GM23338 (cell line): ENCODE data around the gene NUB1. TPM values are rescaled to one million over a fixed set of nuclear protein-coding genes. Genes with fewer than 3 reads are reported as not detected.

Experiments used
- ATAC-seq: fragments of 200-7000 bp; cut with Tn5 transposase; 3 replicates; pipeline ENCODE4 v1.9.1; 2020
- DNase-seq: peaks from one replicate; pipeline ENCODE4 v3.0.0-alpha.2; 2015; ENCODE audit warnings: low spot score
- H2AFZ ChIP-seq: fragments of 200-600 bp; sonication (generic); 2 replicates; pipeline ENCODE4 v1.8.0; 2016; ENCODE audit warnings: antibody characterized with exemption, mild to moderate bottlenecking, moderate library complexity
- H3F3A ChIP-seq: fragments of 200-600 bp; sonication (generic); replicated peaks from 2 replicates; pipeline ENCODE4 v1.8.0; 2017; ENCODE audit warnings: antibody characterized with exemption, mixed run types, low read depth
- H3K27ac ChIP-seq: fragments of 200-600 bp; sonication (generic); 2 replicates; pipeline ENCODE4 v1.6.1; 2016; ENCODE audit warnings: low read depth
- H3K27me3 ChIP-seq: fragments of 200-600 bp; sonication (generic); 2 replicates; pipeline ENCODE4 v1.8.0; 2016; ENCODE audit warnings: mild to moderate bottlenecking, mixed run types, moderate library complexity; ENCODE audit not compliant: insufficient read depth
- H3K36me3 ChIP-seq: fragments of 200-600 bp; sonication (generic); 2 replicates; pipeline ENCODE4 v1.8.0; 2016; ENCODE audit warnings: mild to moderate bottlenecking; ENCODE audit not compliant: insufficient read depth
- H3K4me1 ChIP-seq: fragments of 200-600 bp; sonication (generic); 2 replicates; pipeline ENCODE4 v1.8.0; 2016; ENCODE audit warnings: mild to moderate bottlenecking, moderate library complexity; ENCODE audit not compliant: insufficient read depth
- H3K4me2 ChIP-seq: fragments of 200-600 bp; sonication (generic); 2 replicates; pipeline ENCODE4 v1.7.1; 2017; ENCODE audit warnings: mixed run types
- H3K4me3 ChIP-seq: fragments of 200-600 bp; sonication (generic); 2 replicates; pipeline ENCODE4 v1.6.1; 2016; ENCODE audit warnings: mixed run types
- H3K79me2 ChIP-seq: fragments of 200-600 bp; sonication (generic); replicated peaks from 2 replicates; pipeline ENCODE4 v1.8.0; 2017; ENCODE audit warnings: mild to moderate bottlenecking; ENCODE audit not compliant: insufficient read depth
- H3K9me2 ChIP-seq: fragments of 200-600 bp; sonication (generic); 2 replicates; pipeline ENCODE4 v1.8.0; 2017; ENCODE audit not compliant: insufficient read depth
- H4K20me1 ChIP-seq: fragments of 200-600 bp; sonication (generic); replicated peaks from 2 replicates; pipeline ENCODE4 v1.8.0; 2017; ENCODE audit warnings: mild to moderate bottlenecking; ENCODE audit not compliant: insufficient read depth
- H3K27ac Mint-ChIP-seq: 2 replicates; pipeline ENCODE4 v1.8.0; 2020; ENCODE audit warnings: inconsistent platforms, mild to moderate bottlenecking, moderate library complexity, mixed read lengths
- H3K27me3 Mint-ChIP-seq: 3 replicates; pipeline ENCODE4 v1.8.0; 2022; ENCODE audit warnings: low read depth, mild to moderate bottlenecking, moderate library complexity, mixed read lengths, inconsistent platforms; ENCODE audit not compliant: insufficient read depth, poor library complexity
- H3K36me3 Mint-ChIP-seq: 3 replicates; pipeline ENCODE4 v1.8.0; 2021; ENCODE audit warnings: low read depth, mild to moderate bottlenecking, inconsistent platforms, moderate library complexity, mixed read lengths
- H3K4me1 Mint-ChIP-seq: 3 replicates; pipeline ENCODE4 v1.8.0; 2020; ENCODE audit warnings: mild to moderate bottlenecking, inconsistent platforms, mixed read lengths
- H3K4me3 Mint-ChIP-seq: 3 replicates; pipeline ENCODE4 v1.8.0; 2021; ENCODE audit warnings: moderate library complexity, mild to moderate bottlenecking, inconsistent platforms, mixed read lengths
- H3K9me3 Mint-ChIP-seq: 3 replicates; pipeline ENCODE4 v1.8.0; 2020; ENCODE audit warnings: moderate library complexity, mild to moderate bottlenecking, inconsistent platforms, mixed read lengths
- EZH2phosphoT487 ChIP-seq: fragments of 200-600 bp; sonication (generic); IDR thresholded peaks from one replicate; pipeline ENCODE4 v1.8.1; 2018; ENCODE audit warnings: antibody characterized with exemption; ENCODE audit not compliant: unreplicated experiment
- JUNB ChIP-seq: IDR thresholded peaks from one replicate; pipeline ENCODE4 v1.6.1; 2016; ENCODE audit warnings: antibody characterized with exemption; ENCODE audit not compliant: unreplicated experiment
- ZNF331 ChIP-seq: fragments of 250-450 bp; sonication (Bioruptor Pico); IDR thresholded peaks from 2 replicates; pipeline ENCODE4 v1.5.0; 2020; ENCODE audit warnings: low read depth, mild to moderate bottlenecking, moderate library complexity
- polyA plus RNA-seq: library from polyadenylated mRNA; unstranded; fragments of >200 nt; fragmentation: Nextera tagmentation; extraction: Ambion mirVana; gene quantifications from 2 replicates; pipeline ENCODE4 v1.2.1, GENCODE V29; 2016
- total RNA-seq: library from RNA; depleted of rRNA; stranded (reverse); fragments of >200 nt; shearing (Covaris generic); gene quantifications from 2 replicates; pipeline ENCODE4 v1.2.3, GENCODE V29; 2014
- TF ChIP-seq, protein P1 (sequence below): IDR thresholded peaks from one replicate; pipeline ENCODE4 v1.6.1; 2018; ENCODE audit warnings: antibody characterized with exemption; ENCODE audit not compliant: unreplicated experiment
- TF ChIP-seq, protein P2 (sequence below): fragments of 250-450 bp; sonication (Bioruptor Pico); IDR thresholded peaks from 2 replicates; pipeline ENCODE4 v1.5.0; 2020; ENCODE audit warnings: mild to moderate bottlenecking, moderate library complexity

NUB1 gene
- total and polyA plus RNA-seq, 2 experiments from 2014 or later, result 31.8 to 42.3 TPM

DNA sequence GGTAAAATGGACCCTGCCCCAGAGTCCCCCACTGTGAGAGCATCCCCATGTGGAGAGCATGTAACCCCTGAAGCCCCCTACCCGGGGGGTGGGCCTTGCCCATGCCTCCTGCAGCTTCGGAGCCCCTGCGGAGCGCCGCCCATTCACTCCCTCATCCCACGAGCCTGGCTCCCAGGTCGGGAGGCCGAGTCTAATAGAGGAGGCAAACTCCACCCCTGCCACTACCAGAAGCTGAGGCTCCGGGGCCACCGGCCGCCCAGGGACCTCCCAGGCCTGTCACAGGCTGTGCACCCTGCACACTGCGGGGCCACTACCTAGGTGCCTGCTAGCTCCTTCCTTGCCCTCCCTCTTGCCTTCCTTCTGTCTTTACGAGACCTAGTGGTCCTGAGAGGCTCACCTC lies 50.8 kb downstream of the NUB1 start:
- Histone ChIP-seq H3F3A (no peaks in the 10 kb centered on the region), H3K4me1 (no peaks in the 10 kb centered on the region), H3K27ac (no peak overlapping the region), H3K27me3 (no peaks in the 10 kb centered on the region), H3K4me2 (no peak overlapping the region), H2AFZ (no peak overlapping the region), H3K4me3 (no peak overlapping the region), H3K9me2 (no peaks in the 10 kb centered on the region), H3K36me3 (no peaks in the 10 kb centered on the region), H3K79me2 (no peaks in the 10 kb centered on the region), H4K20me1 (no peaks in the 10 kb centered on the region)
- H3K27me3 Mint-ChIP-seq, result peaks cover 11% of the 10 kb centered on the region
- TF ChIP-seq ZNF331 (CRISPR knock-in tag) (no peak), EZH2phosphoT487 (no peak), JUNB (no peak)
- TF ChIP-seq, protein P1, sequence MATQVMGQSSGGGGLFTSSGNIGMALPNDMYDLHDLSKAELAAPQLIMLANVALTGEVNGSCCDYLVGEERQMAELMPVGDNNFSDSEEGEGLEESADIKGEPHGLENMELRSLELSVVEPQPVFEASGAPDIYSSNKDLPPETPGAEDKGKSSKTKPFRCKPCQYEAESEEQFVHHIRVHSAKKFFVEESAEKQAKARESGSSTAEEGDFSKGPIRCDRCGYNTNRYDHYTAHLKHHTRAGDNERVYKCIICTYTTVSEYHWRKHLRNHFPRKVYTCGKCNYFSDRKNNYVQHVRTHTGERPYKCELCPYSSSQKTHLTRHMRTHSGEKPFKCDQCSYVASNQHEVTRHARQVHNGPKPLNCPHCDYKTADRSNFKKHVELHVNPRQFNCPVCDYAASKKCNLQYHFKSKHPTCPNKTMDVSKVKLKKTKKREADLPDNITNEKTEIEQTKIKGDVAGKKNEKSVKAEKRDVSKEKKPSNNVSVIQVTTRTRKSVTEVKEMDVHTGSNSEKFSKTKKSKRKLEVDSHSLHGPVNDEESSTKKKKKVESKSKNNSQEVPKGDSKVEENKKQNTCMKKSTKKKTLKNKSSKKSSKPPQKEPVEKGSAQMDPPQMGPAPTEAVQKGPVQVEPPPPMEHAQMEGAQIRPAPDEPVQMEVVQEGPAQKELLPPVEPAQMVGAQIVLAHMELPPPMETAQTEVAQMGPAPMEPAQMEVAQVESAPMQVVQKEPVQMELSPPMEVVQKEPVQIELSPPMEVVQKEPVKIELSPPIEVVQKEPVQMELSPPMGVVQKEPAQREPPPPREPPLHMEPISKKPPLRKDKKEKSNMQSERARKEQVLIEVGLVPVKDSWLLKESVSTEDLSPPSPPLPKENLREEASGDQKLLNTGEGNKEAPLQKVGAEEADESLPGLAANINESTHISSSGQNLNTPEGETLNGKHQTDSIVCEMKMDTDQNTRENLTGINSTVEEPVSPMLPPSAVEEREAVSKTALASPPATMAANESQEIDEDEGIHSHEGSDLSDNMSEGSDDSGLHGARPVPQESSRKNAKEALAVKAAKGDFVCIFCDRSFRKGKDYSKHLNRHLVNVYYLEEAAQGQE, result no peak
- TF ChIP-seq, protein P2, sequence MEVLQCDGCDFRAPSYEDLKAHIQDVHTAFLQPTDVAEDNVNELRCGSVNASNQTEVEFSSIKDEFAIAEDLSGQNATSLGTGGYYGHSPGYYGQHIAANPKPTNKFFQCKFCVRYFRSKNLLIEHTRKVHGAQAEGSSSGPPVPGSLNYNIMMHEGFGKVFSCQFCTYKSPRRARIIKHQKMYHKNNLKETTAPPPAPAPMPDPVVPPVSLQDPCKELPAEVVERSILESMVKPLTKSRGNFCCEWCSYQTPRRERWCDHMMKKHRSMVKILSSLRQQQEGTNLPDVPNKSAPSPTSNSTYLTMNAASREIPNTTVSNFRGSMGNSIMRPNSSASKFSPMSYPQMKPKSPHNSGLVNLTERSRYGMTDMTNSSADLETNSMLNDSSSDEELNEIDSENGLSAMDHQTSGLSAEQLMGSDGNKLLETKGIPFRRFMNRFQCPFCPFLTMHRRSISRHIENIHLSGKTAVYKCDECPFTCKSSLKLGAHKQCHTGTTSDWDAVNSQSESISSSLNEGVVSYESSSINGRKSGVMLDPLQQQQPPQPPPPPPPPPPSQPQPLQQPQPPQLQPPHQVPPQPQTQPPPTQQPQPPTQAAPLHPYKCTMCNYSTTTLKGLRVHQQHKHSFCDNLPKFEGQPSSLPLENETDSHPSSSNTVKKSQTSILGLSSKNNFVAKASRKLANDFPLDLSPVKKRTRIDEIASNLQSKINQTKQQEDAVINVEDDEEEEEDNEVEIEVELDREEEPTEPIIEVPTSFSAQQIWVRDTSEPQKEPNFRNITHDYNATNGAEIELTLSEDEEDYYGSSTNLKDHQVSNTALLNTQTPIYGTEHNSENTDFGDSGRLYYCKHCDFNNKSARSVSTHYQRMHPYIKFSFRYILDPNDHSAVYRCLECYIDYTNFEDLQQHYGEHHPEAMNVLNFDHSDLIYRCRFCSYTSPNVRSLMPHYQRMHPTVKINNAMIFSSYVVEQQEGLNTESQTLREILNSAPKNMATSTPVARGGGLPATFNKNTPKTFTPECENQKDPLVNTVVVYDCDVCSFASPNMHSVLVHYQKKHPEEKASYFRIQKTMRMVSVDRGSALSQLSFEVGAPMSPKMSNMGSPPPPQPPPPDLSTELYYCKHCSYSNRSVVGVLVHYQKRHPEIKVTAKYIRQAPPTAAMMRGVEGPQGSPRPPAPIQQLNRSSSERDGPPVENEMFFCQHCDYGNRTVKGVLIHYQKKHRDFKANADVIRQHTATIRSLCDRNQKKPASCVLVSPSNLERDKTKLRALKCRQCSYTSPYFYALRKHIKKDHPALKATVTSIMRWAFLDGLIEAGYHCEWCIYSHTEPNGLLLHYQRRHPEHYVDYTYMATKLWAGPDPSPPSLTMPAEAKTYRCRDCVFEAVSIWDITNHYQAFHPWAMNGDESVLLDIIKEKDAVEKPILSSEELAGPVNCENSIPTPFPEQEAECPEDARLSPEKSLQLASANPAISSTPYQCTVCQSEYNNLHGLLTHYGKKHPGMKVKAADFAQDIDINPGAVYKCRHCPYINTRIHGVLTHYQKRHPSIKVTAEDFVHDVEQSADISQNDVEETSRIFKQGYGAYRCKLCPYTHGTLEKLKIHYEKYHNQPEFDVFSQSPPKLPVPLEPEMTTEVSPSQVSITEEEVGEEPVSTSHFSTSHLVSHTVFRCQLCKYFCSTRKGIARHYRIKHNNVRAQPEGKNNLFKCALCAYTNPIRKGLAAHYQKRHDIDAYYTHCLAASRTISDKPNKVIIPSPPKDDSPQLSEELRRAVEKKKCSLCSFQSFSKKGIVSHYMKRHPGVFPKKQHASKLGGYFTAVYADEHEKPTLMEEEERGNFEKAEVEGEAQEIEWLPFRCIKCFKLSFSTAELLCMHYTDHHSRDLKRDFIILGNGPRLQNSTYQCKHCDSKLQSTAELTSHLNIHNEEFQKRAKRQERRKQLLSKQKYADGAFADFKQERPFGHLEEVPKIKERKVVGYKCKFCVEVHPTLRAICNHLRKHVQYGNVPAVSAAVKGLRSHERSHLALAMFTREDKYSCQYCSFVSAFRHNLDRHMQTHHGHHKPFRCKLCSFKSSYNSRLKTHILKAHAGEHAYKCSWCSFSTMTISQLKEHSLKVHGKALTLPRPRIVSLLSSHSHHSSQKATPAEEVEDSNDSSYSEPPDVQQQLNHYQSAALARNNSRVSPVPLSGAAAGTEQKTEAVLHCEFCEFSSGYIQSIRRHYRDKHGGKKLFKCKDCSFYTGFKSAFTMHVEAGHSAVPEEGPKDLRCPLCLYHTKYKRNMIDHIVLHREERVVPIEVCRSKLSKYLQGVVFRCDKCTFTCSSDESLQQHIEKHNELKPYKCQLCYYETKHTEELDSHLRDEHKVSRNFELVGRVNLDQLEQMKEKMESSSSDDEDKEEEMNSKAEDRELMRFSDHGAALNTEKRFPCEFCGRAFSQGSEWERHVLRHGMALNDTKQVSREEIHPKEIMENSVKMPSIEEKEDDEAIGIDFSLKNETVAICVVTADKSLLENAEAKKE (CRISPR knock-in tag), result no peak
- H3K9me3 Mint-ChIP-seq, result no peaks in the 10 kb centered on the region
- peaks cover 24% of the 10 kb centered on the region for H3K4me1 Mint-ChIP-seq
- ATAC-seq (no peak), DNase-seq (no peak)
- H3K27ac Mint-ChIP-seq, result no peak overlapping the region
- no peak overlapping the region for H3K4me3 Mint-ChIP-seq
- no peaks in the 10 kb centered on the region; the same call in 2 of the 3 replicates for H3K36me3 Mint-ChIP-seq
